ENCODE results near the gene EDC3. TPM values are rescaled to one million over a fixed set of nuclear protein-coding genes. Genes with fewer than 3 reads are reported as not detected.

EDC3 gene
- total RNA-seq, 1 donor: 9.8 TPM

DNA sequence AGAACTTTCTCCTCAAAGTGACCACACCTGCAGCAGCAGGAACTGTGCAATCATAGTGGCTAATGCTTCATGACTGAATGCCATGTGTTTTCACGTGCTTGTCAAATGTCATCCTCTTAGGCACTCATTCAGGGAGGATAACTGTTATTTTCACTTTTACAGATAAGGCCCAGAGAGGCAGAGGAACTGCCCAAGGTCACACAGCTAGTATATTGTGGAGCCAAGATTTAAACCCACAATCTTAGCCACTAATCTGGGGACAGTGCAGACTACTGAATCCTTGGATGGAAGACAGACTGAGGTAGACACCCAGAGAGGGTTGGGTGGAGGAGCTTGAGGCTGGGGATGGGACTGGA lies 90.1 kb downstream of the EDC3 start:
- peaks cover 3% of the 10 kb centered on the region for H4K20me1 ChIP-seq (ENCODE audit: insufficient read depth, low read length)
- H3K9me3 ChIP-seq (ENCODE audit: low read depth, low read length): no peaks in the 10 kb centered on the region
- H3K27me3 ChIP-seq (ENCODE audit: insufficient read depth, low read length): peaks cover 8% of the 10 kb centered on the region
- no peak overlapping the region for H3K4me3 ChIP-seq (ENCODE audit: insufficient read depth, low read length)
- no peak overlapping the region for H3K27ac ChIP-seq (ENCODE audit: low read depth, low read length)
- no peak for DNase-seq (ENCODE audit: insufficient read length, low spot score, missing footprints)
- TF ChIP-seq CTCF (IDR thresholded peaks at IDR 0.05; ENCODE audit: extremely low read depth, low read depth, low read length): no peak
- H2AFZ ChIP-seq (ENCODE audit: low read length): no peak overlapping the region
- H3K36me3 ChIP-seq (ENCODE audit: insufficient read depth, low read length): no peaks in the 10 kb centered on the region
- H3K4me1 ChIP-seq (ENCODE audit: insufficient read depth, low read length): no peaks in the 10 kb centered on the region
- H3K4me2 ChIP-seq (ENCODE audit: insufficient read depth, low read length): no peak overlapping the region
- H3K79me2 ChIP-seq (ENCODE audit: insufficient read depth, low read length): no peaks in the 10 kb centered on the region

GRCh38 chr15:74604983-74605794 lies 90.6 kb downstream of the EDC3 start:
- no peaks in the 10 kb centered on the region for H3K36me3 ChIP-seq (ENCODE audit: insufficient read depth, low read length)
- no peak overlapping the region for H3K4me2 ChIP-seq (ENCODE audit: insufficient read depth, low read length)
- H3K27me3 ChIP-seq (ENCODE audit: insufficient read depth, low read length): peaks cover 8% of the 10 kb centered on the region
- H3K4me3 ChIP-seq (ENCODE audit: insufficient read depth, low read length): no peak overlapping the region
- H3K27ac ChIP-seq (ENCODE audit: low read depth, low read length): no peak overlapping the region
- no peaks in the 10 kb centered on the region for H3K9me3 ChIP-seq (ENCODE audit: low read depth, low read length)
- H4K20me1 ChIP-seq (ENCODE audit: insufficient read depth, low read length): peaks cover 6% of the 10 kb centered on the region
- H3K79me2 ChIP-seq (ENCODE audit: insufficient read depth, low read length): no peaks in the 10 kb centered on the region
- no peaks in the 10 kb centered on the region for H3K4me1 ChIP-seq (ENCODE audit: insufficient read depth, low read length)
- peak; percentile 52 for DNase-seq (ENCODE audit: insufficient read length, low spot score, missing footprints)
- TF ChIP-seq CTCF (IDR thresholded peaks at IDR 0.05; ENCODE audit: extremely low read depth, low read depth, low read length): no peak
- H2AFZ ChIP-seq (ENCODE audit: low read length): no peak overlapping the region

- no peaks in the 10 kb centered on the region for H3K9me3 ChIP-seq (ENCODE audit: low read depth, low read length)
- no peak for TF ChIP-seq CTCF (IDR thresholded peaks at IDR 0.05; ENCODE audit: extremely low read depth, low read depth, low read length)
- peaks cover 9% of the 10 kb centered on the region for H3K79me2 ChIP-seq (ENCODE audit: insufficient read depth, low read length)
- H3K27ac ChIP-seq (ENCODE audit: low read depth, low read length): no peak overlapping the region
- H3K27me3 ChIP-seq (ENCODE audit: insufficient read depth, low read length): peaks cover 8% of the 10 kb centered on the region
- DNase-seq (ENCODE audit: insufficient read length, low spot score, missing footprints): peak; percentile 53
- peaks cover 11% of the 10 kb centered on the region for H4K20me1 ChIP-seq (ENCODE audit: insufficient read depth, low read length)
- H3K36me3 ChIP-seq (ENCODE audit: insufficient read depth, low read length): no peaks in the 10 kb centered on the region
- no peak overlapping the region for H2AFZ ChIP-seq (ENCODE audit: low read length)
- H3K4me2 ChIP-seq (ENCODE audit: insufficient read depth, low read length): no peak overlapping the region
- H3K4me1 ChIP-seq (ENCODE audit: insufficient read depth, low read length): peaks cover 8% of the 10 kb centered on the region
- no peak overlapping the region for H3K4me3 ChIP-seq (ENCODE audit: insufficient read depth, low read length)
Measured at GRCh38 chr15:74603789-74604705, 91.8 kb downstream of the EDC3 start.
